Measurements from ENCODE around the gene FOXP1.

The FOXP1 gene

GRCh38 chr3:71583566-71584393, at the start of gene FOXP1:
FOXP1 (minus strand) TSS chr3:71583728; CDS start chr3:71198381, 385,347 bp downstream.
- Mint-ChIP-seq H3K36me3 (ENCODE audit: low read depth) (peaks cover under 1% of the 10 kb centered on the region), H3K27ac (peak within 1 kb of the TSS; percentile 96 to 99 (median 99)), H3K4me3 (peak within 1 kb of the TSS; percentile 97 to 98 (median 97)), H3K4me1 (peaks cover 44% of the 10 kb centered on the region), H3K27me3 (ENCODE audit: low read depth) (peaks cover 19% of the 10 kb centered on the region), H3K9me3 (no peaks in the 10 kb centered on the region)
- no peak for TF ChIP-seq CTCF (IDR thresholded peaks at IDR 0.05; ENCODE audit: unreplicated experiment in 3 of 3)

- H3K4me3 Mint-ChIP-seq: no peak overlapping the region
- no peaks in the 10 kb centered on the region for H3K9me3 Mint-ChIP-seq
- H3K4me1 Mint-ChIP-seq: no peaks in the 10 kb centered on the region
- TF ChIP-seq CTCF (IDR thresholded peaks at IDR 0.05; ENCODE audit: unreplicated experiment in 3 of 3): no peak
- no peak overlapping the region for H3K27ac Mint-ChIP-seq
- H3K27me3 Mint-ChIP-seq (ENCODE audit: low read depth): peaks cover 8% of the 10 kb centered on the region
- H3K36me3 Mint-ChIP-seq (ENCODE audit: low read depth): no peaks in the 10 kb centered on the region
Observed at GRCh38 chr3:71629711-71630110, 46.2 kb upstream of the FOXP1 start.

- Mint-ChIP-seq H3K9me3 (no peaks in the 10 kb centered on the region), H3K27me3 (ENCODE audit: low read depth) (peaks cover 8% of the 10 kb centered on the region), H3K27ac (no peak overlapping the region), H3K36me3 (ENCODE audit: low read depth) (no peaks in the 10 kb centered on the region), H3K4me1 (no peaks in the 10 kb centered on the region), H3K4me3 (no peak overlapping the region)
- TF ChIP-seq CTCF (IDR thresholded peaks at IDR 0.05; ENCODE audit: unreplicated experiment in 3 of 3): no peak
Observed at GRCh38 chr3:71629289-71629688, 45.8 kb upstream of the FOXP1 start.

- Mint-ChIP-seq H3K27me3 (ENCODE audit: low read depth) (peaks cover 8% of the 10 kb centered on the region), H3K27ac (no peak overlapping the region), H3K4me1 (no peaks in the 10 kb centered on the region), H3K4me3 (no peak overlapping the region), H3K9me3 (no peaks in the 10 kb centered on the region), H3K36me3 (ENCODE audit: low read depth) (no peaks in the 10 kb centered on the region)
- no peak for TF ChIP-seq CTCF (IDR thresholded peaks at IDR 0.05; ENCODE audit: unreplicated experiment in 3 of 3)
Observed at GRCh38 chr3:71628522-71628921, 45.0 kb upstream of the FOXP1 start.

- no peak overlapping the region for H3K27ac Mint-ChIP-seq
- no peaks in the 10 kb centered on the region for H3K36me3 Mint-ChIP-seq (ENCODE audit: low read depth)
- H3K4me1 Mint-ChIP-seq: no peaks in the 10 kb centered on the region
- no peak overlapping the region for H3K4me3 Mint-ChIP-seq
- H3K9me3 Mint-ChIP-seq: no peaks in the 10 kb centered on the region
- H3K27me3 Mint-ChIP-seq (ENCODE audit: low read depth): peaks cover 8% of the 10 kb centered on the region
- TF ChIP-seq CTCF (IDR thresholded peaks at IDR 0.05; ENCODE audit: unreplicated experiment in 3 of 3): no peak
Observed at GRCh38 chr3:71625676-71626075, 42.1 kb upstream of the FOXP1 start.
